Hepatocyte (in vitro differentiated cells): Measurements from ENCODE around the gene NLRP12.
"Not testable (repeated sequence)": the region's sequence is repeated elsewhere in the genome, so short reads cannot be mapped to it uniquely, and the experiment has no call there.

Experiments used
- EZH2 ChIP-seq: fragments of 200-600 bp; sonication (generic); IDR thresholded peaks from 2 replicates; pipeline ENCODE4 v1.6.1; 2016; ENCODE audit warnings: antibody characterized with exemption, mild to moderate bottlenecking, borderline replicate concordance
- TF ChIP-seq, protein P1 (sequence below): fragments of 200-600 bp; sonication (generic); IDR thresholded peaks from 2 replicates; pipeline ENCODE4 v1.5.1; 2016; ENCODE audit warnings: antibody characterized with exemption, mild to moderate bottlenecking; ENCODE audit not compliant: poor library complexity

DNA sequence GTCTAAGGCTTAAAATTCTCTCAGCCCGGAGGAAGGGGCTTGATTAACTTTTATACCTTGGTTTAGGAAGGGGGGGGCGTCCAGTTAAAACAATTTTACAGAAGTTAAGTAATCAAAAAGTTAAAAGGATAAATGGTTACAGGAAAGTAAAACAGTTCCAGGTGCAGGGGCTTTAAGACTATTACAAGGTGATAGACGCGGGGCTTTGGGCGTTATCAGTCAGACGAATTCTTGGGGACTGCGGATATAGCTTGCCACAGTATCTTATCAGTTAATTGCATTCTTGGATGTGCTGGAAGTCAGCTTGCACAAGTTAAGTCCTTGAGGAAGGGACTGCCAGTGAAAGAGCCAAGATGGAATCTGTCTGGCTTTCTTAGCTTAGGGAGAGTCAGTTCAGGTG is 49.6 kb downstream of the NLRP12 start:
- TF ChIP-seq, protein P1, sequence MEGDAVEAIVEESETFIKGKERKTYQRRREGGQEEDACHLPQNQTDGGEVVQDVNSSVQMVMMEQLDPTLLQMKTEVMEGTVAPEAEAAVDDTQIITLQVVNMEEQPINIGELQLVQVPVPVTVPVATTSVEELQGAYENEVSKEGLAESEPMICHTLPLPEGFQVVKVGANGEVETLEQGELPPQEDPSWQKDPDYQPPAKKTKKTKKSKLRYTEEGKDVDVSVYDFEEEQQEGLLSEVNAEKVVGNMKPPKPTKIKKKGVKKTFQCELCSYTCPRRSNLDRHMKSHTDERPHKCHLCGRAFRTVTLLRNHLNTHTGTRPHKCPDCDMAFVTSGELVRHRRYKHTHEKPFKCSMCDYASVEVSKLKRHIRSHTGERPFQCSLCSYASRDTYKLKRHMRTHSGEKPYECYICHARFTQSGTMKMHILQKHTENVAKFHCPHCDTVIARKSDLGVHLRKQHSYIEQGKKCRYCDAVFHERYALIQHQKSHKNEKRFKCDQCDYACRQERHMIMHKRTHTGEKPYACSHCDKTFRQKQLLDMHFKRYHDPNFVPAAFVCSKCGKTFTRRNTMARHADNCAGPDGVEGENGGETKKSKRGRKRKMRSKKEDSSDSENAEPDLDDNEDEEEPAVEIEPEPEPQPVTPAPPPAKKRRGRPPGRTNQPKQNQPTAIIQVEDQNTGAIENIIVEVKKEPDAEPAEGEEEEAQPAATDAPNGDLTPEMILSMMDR: not testable (repeated sequence)
- TF ChIP-seq EZH2: not testable (repeated sequence)
